K562 (cell line): ENCODE data around the gene CAMK1D. TPM values are rescaled to one million over a fixed set of nuclear protein-coding genes. Genes with fewer than 3 reads are reported as not detected.

ENCODE experiments used
- ATAC-seq: fragments of 200-7000 bp; cut with Tn5 transposase; 3 replicates; pipeline ENCODE4 v1.9.1; 2020; ENCODE audit warnings: moderate library complexity
- BruUV-seq: library from RNA; stranded (reverse); fragments of 400-500 nt; replicated peaks from 2 replicates; lab custom pipeline; 2021; lab: Mats Ljungman, UMichigan
- CTCF ChIA-PET: fragments of 300-600 bp; formaldehyde crosslinking; extraction: SDS; loops from one replicate; lab custom pipeline; 2021; ENCODE audit warnings: low intra/inter-chr PET ratio; lab: Yijun Ruan, JAX
- POLR2A ChIA-PET: fragments of 300-600, 350-650 bp; sonication (Branson Sonifier 250); formaldehyde crosslinking; extraction: SDS; loops from one replicate; lab custom pipeline; 2021; ENCODE audit warnings: antibody characterized with exemption, inconsistent platforms; lab: Yijun Ruan, JAX
- DNase-seq, 4 experiments: peaks; one replicate each; pipeline versions ENCODE4 v3.0.0 to v3.0.0-alpha.2; 2011 to 2018; ENCODE audit warnings: low spot score in 3 of 4, mixed read lengths in 3 of 4; ENCODE audit errors: extremely low read depth in 1 of 4
- FAIRE-seq: peaks from 2 replicates; lab custom pipeline; 2011; peaks lifted over from hg19 to GRCh38; lab: Jason Lieb, UNC
- H2AFZ ChIP-seq: 2 replicates; pipeline ENCODE4 v1.6.0; 2011; ENCODE audit warnings: low read depth, low read length, control low read depth, inconsistent platforms
- H3K27ac ChIP-seq: fragments of 200-600 bp; 3 replicates; pipeline ENCODE4 v1.8.0; 2011; ENCODE audit warnings: low read depth, mild to moderate bottlenecking, control low read depth, inconsistent platforms, low read length, moderate library complexity, mixed read lengths; ENCODE audit errors: extremely low read depth
- H3K27me3 ChIP-seq, 2 experiments: fragments of 300-600 bp in 1 of 2; 2 replicates in 1 of 2; 3 replicates in 1 of 2; pipeline versions ENCODE4 v1.6.0 to v1.8.0; 2011; ENCODE audit warnings: inconsistent platforms in 2 of 2, low read length in 2 of 2, mild to moderate bottlenecking in 1 of 2, mixed read lengths in 1 of 2, moderate library complexity in 1 of 2; ENCODE audit not compliant: control insufficient read depth in 2 of 2, insufficient read depth in 2 of 2
- H3K36me3 ChIP-seq: fragments of 300-600 bp; 3 replicates; pipeline ENCODE4 v1.8.0; 2011; ENCODE audit warnings: mild to moderate bottlenecking, low read length, inconsistent platforms; ENCODE audit not compliant: control insufficient read depth, insufficient read depth
- H3K4me1 ChIP-seq, 2 experiments: fragments of 200-600 bp in 1 of 2; replicated peaks in 1 of 2; 2 replicates in 1 of 2; 3 replicates in 1 of 2; pipeline versions ENCODE4 v1.5.1 to v1.8.0; 2011; ENCODE audit warnings: inconsistent platforms in 2 of 2, low read length in 2 of 2, mild to moderate bottlenecking in 1 of 2, mixed read lengths in 1 of 2, moderate library complexity in 1 of 2; ENCODE audit not compliant: control insufficient read depth in 2 of 2, insufficient read depth in 2 of 2
- H3K4me2 ChIP-seq: 2 replicates; pipeline ENCODE4 v1.6.1; 2011; ENCODE audit warnings: low read length, control low read depth, inconsistent platforms, mixed read lengths; ENCODE audit not compliant: insufficient read depth
- H3K4me3 ChIP-seq: fragments of 200-600 bp; sonication (generic), shearing (Covaris generic); 2 replicates; pipeline ENCODE4 v1.5.1; 2016; ENCODE audit warnings: control low read depth, inconsistent platforms
- H3K79me2 ChIP-seq: fragments of 200-600 bp; 3 replicates; pipeline ENCODE4 v1.8.0; 2011; ENCODE audit warnings: low read length, inconsistent platforms; ENCODE audit not compliant: control insufficient read depth, insufficient read depth
- H3K9ac ChIP-seq, 2 experiments: 2 replicates each; pipeline versions ENCODE4 v1.6.0 to v1.6.1; 2011; ENCODE audit warnings: low read depth in 2 of 2, low read length in 2 of 2, control low read depth in 1 of 2, inconsistent platforms in 1 of 2, mild to moderate bottlenecking in 1 of 2, mixed read lengths in 1 of 2; ENCODE audit not compliant: insufficient read depth in 1 of 2
- H3K9me1 ChIP-seq: one replicate; pipeline ENCODE4 v1.6.0; 2011; ENCODE audit warnings: inconsistent platforms, mild to moderate bottlenecking, low read length, moderate library complexity; ENCODE audit not compliant: control insufficient read depth, insufficient read depth
- H3K9me3 ChIP-seq: replicated peaks from 2 replicates; pipeline ENCODE4 v1.5.1; 2011; ENCODE audit warnings: low read depth, low read length, inconsistent platforms; ENCODE audit not compliant: control insufficient read depth, insufficient read depth
- H4K20me1 ChIP-seq: replicated peaks from 2 replicates; pipeline ENCODE4 v1.6.1; 2011; ENCODE audit warnings: low read length, inconsistent platforms, mixed read lengths; ENCODE audit not compliant: control insufficient read depth, insufficient read depth
- BCOR ChIP-seq: fragments of 450-650 bp; IDR thresholded peaks from 2 replicates; pipeline ENCODE4 v1.6.1; 2016
- DNMT1 ChIP-seq: fragments of 450-650 bp; IDR thresholded peaks from 2 replicates; pipeline ENCODE4 v1.6.1; 2016; ENCODE audit warnings: antibody characterized with exemption, mild to moderate bottlenecking
- DPF2 ChIP-seq: fragments of 450-650 bp; IDR thresholded peaks from 2 replicates; pipeline ENCODE4 v1.6.1; 2016
- E2F1 ChIP-seq: sonication (generic); formaldehyde crosslinking; IDR thresholded peaks from 2 replicates; pipeline ENCODE4 v1.8.1; 2023; ENCODE audit warnings: mild to moderate bottlenecking, missing genetic modification reagents, moderate library complexity
- E4F1 ChIP-seq: fragments of 250-450 bp; sonication (Bioruptor Pico); IDR thresholded peaks from 2 replicates; pipeline ENCODE4 v1.5.0; 2021; ENCODE audit warnings: mild to moderate bottlenecking, borderline replicate concordance
- PHTF2 ChIP-seq: fragments of 250-450 bp; sonication (Bioruptor Pico); IDR thresholded peaks from 2 replicates; pipeline ENCODE4 v1.5.0; 2021; ENCODE audit warnings: mild to moderate bottlenecking
- RFX1 ChIP-seq: fragments of 450-650 bp; IDR thresholded peaks from 2 replicates; pipeline ENCODE4 v1.6.1; 2016; ENCODE audit warnings: mild to moderate bottlenecking, moderate library complexity
- SMARCC2 ChIP-seq: fragments of 450-650 bp; IDR thresholded peaks from 2 replicates; pipeline ENCODE4 v1.6.1; 2017; ENCODE audit warnings: antibody characterized with exemption, moderate library complexity, mild to moderate bottlenecking, low read depth
- SMARCE1 ChIP-seq: fragments of 450-650 bp; IDR thresholded peaks from 2 replicates; pipeline ENCODE4 v1.7.1; 2016; ENCODE audit warnings: mild to moderate bottlenecking
- TRIM28 ChIP-seq: fragments of 450-650 bp; IDR thresholded peaks from 2 replicates; pipeline ENCODE4 v1.6.1; 2017
- ZBTB34 ChIP-seq: fragments of 250-450 bp; sonication (Bioruptor Pico); IDR thresholded peaks from 2 replicates; pipeline ENCODE4 v1.8.0; 2021; ENCODE audit warnings: mild to moderate bottlenecking, moderate library complexity
- ZNF655 ChIP-seq: fragments of 250-450 bp; sonication (Bioruptor Pico); IDR thresholded peaks from 2 replicates; pipeline ENCODE4 v1.5.0; 2021
- whole genome bisulfite sequencing: fragments of 100-300 bp; shearing (Covaris generic); methylation state at CpG from one replicate; pipeline ENCODE4 v1.1.6; 2016; ENCODE audit warnings: low coverage, mixed read lengths; ENCODE audit not compliant: insufficient coverage; ENCODE audit errors: missing lambda C conversion rate; 5-methylcytosine and 5-hydroxymethylcytosine counted together
- in situ Hi-C: fragments of 300-500 bp; cut with MboI; formaldehyde crosslinking; loops from 4 replicates; pipeline ENCODE4 v1.15.0; 2018; ENCODE audit warnings: inconsistent platforms, mixed read lengths
- intact Hi-C: fragments of 100-400 bp; cut with micrococcal nuclease; formaldehyde crosslinking; loops from 2 replicates; pipeline ENCODE4 v1.14.2; 2022
- polyA plus RNA-seq, 8 experiments: library from polyadenylated mRNA; depleted of rRNA in 4 of 8; stranded (reverse) in 5 of 8; unstranded in 3 of 8; fragments of >200 nt; fragmentation: Nextera tagmentation in 2 of 8; fragmentation: Illumina TruSeq in 1 of 8; extraction: Ambion mirVana in 2 of 8; extraction: Trizol in 1 of 8; gene quantifications; 2 replicates each; pipeline versions ENCODE4 v1.2.1 to v1.2.3, GENCODE V29; 2011 to 2014; ENCODE audit warnings: inconsistent platforms in 1 of 8, missing spikeins in 1 of 8
- total RNA-seq, 7 experiments: library from RNA; depleted of rRNA in 6 of 7; stranded (reverse); fragments of >200 nt in 6 of 7; fragmentation: Illumina TruSeq in 2 of 7; extraction: Trizol in 2 of 7; gene quantifications; 2 replicates each; pipeline versions ENCODE4 v1.2.1 to v1.2.3, GENCODE V29; 2011 to 2021; ENCODE audit warnings: low replicate concordance in 1 of 7

CAMK1D gene
- total and polyA plus RNA-seq, 9 of the 15 experiments (the other 6 are each of a cell fraction or from before 2014, with no cell fraction given), result 0.12 to 0.24 (median 0.20) TPM; not detected in 5

GRCh38 chr10:12401466-12401865 is 52.1 kb downstream of the CAMK1D start:
- 9% methylated on average over 1 of the region's 2 CpGs for WGBS
- no peaks in the 10 kb centered on the region for H3K36me3 ChIP-seq
- H3K9me1 ChIP-seq, result no peaks in the 10 kb centered on the region
- H3K27ac ChIP-seq, result no peak overlapping the region
- H3K4me3 ChIP-seq, result no peak overlapping the region
- in situ Hi-C loops (no loop called here), intact Hi-C loops (loop anchor here (10.0 kb wide), 1 partner anchor 137 kb away; no protein-coding TSS in a partner anchor)
- FAIRE-seq (no peak), DNase-seq (no peak), ATAC-seq (no peak)
- CTCF ChIA-PET, result no interaction called here
- H3K9me3 ChIP-seq, result no peaks in the 10 kb centered on the region
- POLR2A ChIA-PET, result interaction anchor here (0.6 kb wide), 1 partner anchor 9 kb away, joined by 4 read pairs; no protein-coding TSS in a partner anchor
- H3K4me2 ChIP-seq, result no peak overlapping the region
- 0 out of 2 replicates have a peak, but pooled peaks cover 5% of the 10 kb centered on the region for H4K20me1 ChIP-seq
- H3K79me2 ChIP-seq, result no peaks in the 10 kb centered on the region
- BruUV-seq, result no TSS peak
- H3K4me1 ChIP-seq, result no peaks in the 10 kb centered on the region
- no peak overlapping the region for H3K9ac ChIP-seq
- H2AFZ ChIP-seq, result no peak overlapping the region
- peaks cover 24 to 48% of the 10 kb centered on the region in 2 experiments for H3K27me3 ChIP-seq
- TF ChIP-seq SMARCC2, result no peak
- no peak for TF ChIP-seq DPF2
- no peak for TF ChIP-seq BCOR
- TF ChIP-seq E2F1 (CRISPR knock-in tag), result no peak
- TF ChIP-seq TRIM28, result no peak
- no peak for TF ChIP-seq E4F1 (CRISPR knock-in tag)
- TF ChIP-seq ZNF655 (CRISPR knock-in tag), result no peak
- TF ChIP-seq SMARCE1, result no peak
- no peak for TF ChIP-seq PHTF2 (CRISPR knock-in tag)
- no peak for TF ChIP-seq ZBTB34 (CRISPR knock-in tag)
- no peak for TF ChIP-seq RFX1
- TF ChIP-seq DNMT1, result no peak
